ENCODE measurements around the gene PPFIA4.

GRCh38 chr1:203025686-203026030 is 633 bp upstream of the PPFIA4 start:
- no peak for TF ChIP-seq YY1 (IDR thresholded peaks at IDR 0.05; ENCODE audit: insufficient read depth, insufficient read length)
- no peak for TF ChIP-seq SUZ12 (IDR thresholded peaks at IDR 0.05; ENCODE audit: extremely low read depth, insufficient read depth, insufficient read length)
- TF ChIP-seq ZNF274 (IDR thresholded peaks at IDR 0.05; ENCODE audit: low read depth, low read length): no peak
